GOT3 (cell line): ENCODE data around the gene GALNT10.
A peak's percentile ranks its signal among the peaks of the same experiment; 100 is the strongest.

Experiments
- DNase-seq: peaks from one replicate; lab custom pipeline; 2025; ENCODE audit warnings: mixed read lengths; lab: John Stamatoyannopoulos, UW

The GALNT10 gene

DNA sequence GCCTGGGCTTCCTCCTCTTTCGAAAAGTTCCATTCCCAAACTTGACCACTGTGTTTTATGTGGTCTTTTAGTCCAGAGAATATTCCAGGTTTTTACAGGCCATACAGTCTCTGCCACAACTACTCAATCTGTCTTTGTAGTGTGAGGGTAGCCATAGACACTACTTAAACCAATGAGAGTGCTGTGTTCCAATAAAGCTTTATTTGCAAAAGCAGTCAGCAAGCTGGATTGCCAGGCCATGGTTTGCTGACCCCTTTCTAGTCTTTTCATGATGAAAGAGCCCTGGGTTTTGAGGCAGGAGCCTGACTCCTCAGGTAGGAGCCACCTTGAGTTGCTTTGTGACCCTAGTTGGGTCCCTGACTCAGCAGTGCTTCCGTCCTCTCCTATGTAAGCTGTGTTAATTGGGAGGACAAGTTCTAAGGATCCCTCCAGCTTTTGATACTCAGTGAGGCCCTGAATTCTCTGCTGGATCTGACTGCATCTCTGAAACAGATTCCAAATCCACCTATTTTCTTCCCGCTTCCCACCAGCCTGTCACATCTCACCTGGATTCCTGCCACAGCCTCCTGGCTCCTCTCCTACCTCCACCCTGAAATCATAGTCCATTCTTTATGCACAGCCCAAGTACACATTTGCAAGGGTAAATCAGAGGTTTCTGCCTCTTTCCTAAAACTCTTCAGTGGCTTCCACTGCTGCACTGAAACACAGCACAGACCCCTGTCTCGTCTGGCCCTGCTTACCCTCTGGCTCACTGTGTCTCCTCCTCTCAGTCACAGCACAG is 13.5 kb downstream of the GALNT10 start:
- DNase-seq, result no peak

DNA sequence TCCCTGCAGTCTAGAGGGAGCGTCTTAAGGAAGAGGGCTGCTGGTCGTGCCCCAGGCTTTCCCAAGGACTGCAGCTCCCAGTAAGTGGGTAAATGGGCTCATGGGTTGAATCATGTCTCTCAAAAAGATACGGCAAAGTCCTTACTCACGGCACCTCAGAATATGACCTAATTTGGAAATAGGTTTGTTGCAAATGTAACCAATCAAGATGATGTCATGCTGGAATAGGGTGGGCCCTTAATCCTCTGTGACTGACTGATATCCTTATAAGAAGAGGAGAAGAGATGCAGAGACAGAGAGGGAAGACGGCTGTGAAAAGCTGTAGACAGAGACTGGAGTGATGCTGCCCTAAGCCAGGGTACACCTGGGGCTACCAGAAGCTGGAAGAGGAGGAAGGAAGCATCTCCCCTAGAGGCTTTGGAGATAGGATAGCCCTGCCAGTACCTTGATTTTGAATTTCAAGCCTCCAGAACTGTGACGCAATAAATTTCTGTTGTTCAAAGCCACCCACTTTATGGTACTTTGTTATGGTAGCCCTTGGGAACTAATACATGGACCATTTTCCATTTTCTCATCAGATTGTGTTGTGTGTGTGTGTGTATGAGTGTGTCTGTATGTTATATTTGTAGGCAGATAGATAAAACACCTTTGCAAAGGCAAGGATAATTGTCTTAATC is 15.0 kb downstream of the GALNT10 start:
- DNase-seq, result no peak

DNA sequence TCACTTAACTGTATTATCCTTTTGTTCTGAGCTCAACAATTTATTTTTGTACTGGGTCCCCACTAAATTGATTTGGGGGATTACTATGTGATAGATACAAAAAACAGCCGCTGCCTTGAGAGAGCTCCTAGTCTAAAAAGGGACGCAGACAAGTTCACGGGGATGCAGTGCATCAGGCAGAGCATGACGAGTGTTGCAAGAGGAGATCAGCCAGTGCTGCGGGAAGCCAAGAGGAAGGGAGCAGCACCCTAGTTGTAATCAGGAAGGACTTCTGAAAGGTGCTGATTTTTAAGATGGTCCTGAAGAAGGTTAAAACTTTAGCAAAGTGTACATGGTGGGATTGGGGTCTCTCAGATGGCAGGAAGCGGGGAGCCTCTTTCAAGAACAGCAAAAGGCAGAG is 15.8 kb downstream of the GALNT10 start:
- no peak for DNase-seq

DNA sequence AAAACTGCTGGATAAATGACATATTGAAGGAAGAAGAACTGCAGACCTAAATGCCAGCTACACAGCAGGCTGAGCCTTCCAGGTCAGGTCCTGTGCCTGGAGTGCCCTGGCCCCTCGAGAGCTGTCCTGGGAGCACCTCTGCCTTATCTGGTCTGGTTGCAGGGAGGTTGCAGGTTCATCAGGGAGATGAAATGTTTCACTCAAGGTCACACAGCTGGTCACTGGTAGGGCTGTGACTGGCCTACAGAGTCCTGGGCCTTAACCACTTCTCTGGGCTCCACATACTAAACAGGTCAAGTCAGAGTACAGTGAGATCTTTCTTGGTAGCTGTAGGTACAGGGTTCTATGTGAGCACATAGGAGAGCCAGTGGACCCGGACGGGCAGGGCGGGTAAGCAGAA is 16.7 kb downstream of the GALNT10 start:
- DNase-seq, result no peak

DNA sequence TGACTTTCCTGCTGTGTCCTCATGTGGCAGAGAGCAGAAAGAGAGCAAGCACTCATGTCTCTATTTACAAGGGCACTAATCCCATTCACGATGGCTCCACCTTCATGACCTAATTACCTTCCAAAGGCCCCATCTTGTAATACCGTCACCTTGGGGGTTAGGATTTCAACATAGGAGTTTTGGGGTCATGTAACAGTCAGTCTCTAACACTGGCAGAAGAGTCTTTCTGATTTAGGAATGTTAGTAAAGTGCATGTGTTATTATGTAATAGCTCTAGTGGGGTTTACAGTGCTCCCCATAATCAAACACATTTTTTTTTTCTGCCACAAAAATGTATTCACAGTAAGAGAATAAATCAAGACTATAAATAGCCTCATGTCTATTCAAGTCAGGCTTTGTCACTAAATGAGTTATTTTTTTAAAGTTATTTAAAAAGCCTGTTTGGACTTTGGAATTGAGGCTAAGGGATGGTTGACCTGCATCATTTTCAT is 19.1 kb downstream of the GALNT10 start:
- DNase-seq, result no peak

DNA sequence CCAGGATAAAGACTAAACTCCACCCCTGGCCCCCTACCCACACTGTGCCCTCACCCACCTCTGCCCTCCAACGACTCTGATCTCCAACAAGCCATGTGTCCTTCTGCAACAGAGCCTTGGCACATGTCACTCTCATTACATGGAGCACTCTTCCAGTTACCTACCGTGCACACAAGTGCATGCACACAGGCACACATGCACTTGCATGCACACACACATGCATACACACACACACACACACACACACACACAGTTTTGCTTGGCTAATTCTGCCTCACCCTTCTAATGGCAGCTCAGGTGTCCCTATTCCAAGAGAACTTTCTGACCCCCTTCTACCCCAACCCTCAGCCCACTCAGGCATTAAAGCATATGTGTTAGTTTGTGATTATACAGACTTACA is 19.6 kb downstream of the GALNT10 start:
- no peak for DNase-seq

DNA sequence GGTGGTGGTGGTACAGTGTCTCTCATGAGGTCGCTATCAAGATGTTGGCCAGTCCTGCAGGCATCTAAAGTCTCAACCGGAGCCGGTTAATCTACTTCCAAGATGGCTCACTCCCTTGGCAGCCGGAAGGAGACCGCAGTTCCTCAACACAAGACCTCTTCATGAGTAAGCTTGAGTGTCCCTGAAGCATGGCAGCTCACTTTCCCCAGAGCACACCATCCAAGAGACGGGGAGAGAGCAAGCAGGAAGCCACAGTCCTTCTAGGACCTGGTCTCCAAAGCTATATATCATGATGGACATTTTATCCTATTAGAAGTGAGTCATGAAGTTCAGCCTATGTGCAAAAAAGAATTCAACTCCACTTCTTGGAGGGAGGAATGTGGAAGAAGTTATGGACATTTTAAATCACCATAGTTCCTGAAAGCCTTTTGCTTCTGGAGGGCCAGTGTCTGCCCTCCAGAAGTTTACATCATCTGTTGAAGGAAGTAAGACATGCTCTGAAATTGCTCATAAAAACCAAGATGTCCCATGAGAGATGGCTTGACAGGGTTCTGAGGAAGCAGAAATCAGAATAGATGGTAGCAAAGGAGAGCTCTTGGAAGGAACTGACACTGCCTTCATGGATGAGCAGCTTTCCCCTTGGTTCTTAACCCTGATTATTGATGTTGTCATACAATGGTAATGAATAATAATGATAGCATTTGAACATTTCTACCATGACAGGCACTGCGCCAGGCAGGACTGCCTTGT is 21.3 kb downstream of the GALNT10 start:
- DNase-seq, result no peak

DNA sequence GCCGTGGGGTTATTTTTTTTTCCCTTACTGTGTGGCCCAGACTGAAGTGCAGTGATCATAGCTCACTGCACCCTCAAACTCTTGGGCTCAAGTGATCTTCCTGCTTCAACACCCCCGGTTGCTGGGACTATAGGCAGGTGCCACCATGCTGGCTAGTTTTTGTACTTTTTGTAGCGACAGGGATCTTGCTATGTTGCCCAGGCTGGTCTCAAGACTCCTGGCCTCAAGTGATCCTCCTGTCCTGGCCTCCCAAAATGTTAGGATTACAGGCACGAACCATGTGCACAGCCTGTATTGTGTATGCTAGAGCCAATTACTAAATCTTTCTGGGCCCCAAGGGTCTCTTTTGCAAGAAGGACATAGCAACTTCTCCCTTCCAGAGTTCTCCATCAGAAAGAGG is 23.1 kb downstream of the GALNT10 start:
- DNase-seq, result no peak

DNA sequence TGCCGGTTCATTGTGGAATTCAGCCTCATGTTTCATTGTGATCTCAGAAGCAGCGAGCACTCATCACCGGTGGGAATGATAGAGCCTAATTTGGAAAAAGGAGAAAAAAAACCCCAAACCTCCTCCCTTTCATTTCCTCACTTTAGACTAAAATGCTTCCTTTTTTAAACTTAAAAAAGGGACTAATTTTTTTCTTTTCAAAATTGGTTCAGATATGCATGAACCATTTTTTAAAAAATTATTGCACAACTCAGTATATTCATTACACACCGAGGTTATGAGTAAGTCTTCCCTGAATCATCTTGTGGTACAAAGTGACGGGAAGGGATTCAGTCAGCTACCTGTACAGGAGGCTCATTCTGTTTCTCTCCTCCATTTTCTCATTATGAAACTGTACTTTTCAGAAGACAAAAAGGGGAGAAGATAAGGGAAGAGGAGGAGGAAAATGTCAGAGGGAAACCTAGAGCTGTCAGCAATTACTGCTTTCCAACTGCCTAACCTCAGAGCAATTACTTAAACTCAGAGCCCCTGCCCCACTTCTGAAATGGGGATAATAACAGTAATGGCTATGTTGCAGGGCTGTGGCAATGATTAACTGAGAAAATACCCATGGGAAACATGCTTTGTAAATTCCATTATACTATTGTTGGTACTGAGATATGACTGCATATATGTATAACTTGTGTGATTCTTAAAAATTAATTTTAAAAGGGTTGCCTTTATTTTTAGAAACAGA is 24.0 kb downstream of the GALNT10 start:
- DNase-seq, result no peak

DNA sequence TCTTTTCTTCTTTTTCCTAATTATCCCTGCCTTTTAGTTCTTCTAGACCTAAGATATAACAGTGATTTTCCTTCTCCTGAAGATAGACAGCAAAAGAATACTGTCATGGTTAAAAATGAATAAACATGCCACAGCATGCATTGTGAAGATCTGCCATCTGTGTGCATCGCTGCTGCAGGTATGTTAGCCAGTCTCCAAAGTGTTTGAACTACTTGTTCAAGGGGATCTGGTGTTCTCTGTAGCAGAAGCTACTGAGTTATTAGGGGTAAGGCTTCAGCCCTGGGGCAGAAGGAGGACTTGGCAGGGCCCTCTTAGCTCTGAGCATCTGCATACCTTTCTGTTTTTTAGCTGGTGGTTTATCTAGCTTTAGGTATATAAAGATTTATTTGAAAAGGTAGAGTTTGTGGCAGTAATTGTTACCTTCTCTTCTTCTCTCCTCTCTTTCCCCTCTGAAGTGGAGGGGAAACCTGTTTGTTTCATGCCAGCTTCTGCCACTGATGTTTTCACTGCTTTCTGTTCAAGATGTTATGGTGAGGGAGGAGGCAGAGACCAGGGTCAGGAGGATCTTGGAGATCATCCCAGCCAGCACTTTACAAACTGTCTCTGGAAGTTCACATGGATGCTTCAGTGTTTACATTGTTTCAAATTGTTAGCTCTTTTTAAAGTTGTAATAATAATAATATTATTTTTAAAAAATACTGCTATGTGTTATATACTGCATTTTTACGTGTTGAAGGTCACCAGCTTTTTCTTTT is 25.2 kb downstream of the GALNT10 start:
- no peak for DNase-seq

DNA sequence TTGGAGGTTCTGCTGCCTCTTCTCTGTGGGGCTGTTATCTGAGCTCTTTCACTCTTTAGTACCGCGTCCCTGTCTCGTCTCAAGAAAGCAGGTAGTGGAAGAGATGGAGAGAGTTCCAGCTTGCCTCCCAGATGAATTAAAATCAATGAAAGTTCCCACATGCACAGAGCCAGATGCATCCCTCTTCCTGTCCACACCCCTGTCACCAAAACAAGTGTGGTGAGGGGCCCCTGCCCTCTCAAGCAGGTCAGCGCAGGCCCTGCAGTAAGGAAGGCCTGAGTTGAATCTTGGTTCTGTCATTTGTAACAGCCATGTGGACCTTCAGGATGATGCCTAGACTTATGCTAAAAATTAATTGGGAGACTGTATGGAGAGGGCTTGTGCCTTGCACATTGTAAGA is 26.9 kb downstream of the GALNT10 start:
- DNase-seq, result no peak

DNA sequence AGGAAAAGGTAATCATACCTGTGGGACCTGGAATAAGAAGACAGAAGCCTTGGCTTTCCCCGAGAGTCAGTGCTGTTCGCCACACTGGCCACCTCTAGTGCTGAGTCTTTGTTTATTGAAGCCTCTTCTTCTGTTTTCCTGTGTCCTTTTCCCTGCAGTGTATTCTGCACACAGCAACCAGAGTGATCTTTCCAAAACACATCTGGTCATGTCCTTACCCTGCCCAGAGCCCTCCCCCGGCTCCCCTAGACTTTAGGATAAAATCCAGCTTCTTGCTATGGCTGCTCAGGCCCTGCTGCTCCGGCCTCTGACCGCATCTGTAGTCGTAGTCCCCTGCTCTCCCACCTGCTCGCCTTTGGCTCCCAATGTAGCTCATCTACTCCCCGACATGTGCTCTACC is 28.3 kb downstream of the GALNT10 start:
- no peak for DNase-seq

DNA sequence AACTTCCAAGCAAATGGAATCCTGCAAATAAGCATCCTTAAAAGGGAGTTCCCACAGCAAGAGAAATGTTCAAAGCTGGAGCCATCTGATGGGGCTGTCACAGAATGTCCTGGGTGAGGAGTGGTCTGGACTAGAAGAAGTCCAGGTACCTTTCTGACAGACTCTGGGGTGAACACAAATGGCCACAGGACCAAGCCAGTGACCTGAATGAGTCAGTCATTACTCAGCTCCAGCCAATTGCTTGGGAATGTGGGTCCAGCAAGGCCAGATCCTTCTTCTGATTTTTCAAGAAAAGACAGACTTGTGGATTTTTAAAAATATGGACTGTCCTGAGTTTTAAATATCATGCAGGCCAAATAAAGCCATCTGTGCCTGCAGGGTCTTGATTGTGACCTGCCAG is 30.1 kb downstream of the GALNT10 start:
- DNase-seq, result no peak

DNA sequence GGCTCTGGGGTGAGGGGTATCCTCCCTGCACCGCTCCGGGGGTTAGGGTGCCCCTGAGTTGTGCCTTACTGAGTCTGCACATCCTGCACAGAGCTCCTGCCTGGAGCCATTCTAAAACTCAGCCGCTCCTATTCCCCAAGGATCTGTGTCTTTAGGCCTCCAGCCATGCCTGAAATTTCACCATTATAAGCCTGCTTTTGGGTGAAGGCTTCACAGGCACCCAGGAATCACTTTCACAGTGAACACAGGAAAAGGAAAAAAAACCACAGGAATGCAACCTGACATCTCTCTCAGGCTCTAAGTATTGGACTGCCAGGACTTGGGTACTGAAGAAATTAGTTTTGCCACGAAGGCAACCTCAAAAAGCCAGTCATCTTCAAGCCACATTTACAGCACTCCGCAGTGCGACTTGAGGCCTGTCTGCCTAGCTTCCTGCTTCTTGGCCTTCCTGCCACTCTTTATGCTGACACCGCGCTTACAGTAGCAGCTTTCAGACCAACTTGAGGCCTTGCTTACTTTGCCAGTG is 30.9 kb downstream of the GALNT10 start:
- peak; percentile 43 for DNase-seq

DNA sequence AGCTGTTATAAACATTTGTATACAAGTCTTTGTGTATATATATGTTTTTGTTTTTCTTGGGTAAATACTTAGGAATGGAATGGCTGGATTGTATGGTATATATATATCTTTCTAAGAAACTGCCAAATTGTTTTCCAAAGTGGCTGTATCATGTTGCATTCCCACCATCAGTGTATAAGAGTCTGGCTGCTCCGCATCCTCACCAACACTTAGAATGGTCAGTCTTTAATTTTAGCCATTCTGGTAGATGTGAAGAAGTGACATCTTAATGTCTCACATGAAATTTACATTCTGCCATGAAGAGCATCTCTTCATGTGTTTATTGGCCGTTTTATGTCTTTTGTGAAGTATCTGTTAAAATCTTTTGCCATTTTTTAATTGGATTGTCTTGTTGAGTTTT is 31.9 kb downstream of the GALNT10 start:
- DNase-seq, result no peak

DNA sequence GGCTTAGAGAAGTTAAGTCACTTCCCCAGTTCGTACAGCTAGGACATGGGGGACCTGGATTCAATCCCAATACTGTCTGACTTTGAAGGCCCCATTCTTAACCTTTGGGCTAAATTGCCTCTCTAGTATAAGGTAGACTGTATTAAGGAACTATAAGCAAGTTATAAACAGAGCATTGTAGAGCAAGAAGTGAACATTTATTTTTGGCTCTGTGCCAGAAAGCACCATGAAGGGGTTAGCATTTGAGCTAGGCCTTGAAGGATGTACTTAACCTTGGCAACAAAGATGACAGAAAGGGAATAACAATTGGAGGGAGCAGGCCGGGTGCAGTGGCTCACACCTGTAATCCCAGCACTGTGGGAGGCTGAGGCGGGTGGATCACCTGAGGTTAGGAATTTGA is 32.8 kb downstream of the GALNT10 start:
- DNase-seq, result no peak

DNA sequence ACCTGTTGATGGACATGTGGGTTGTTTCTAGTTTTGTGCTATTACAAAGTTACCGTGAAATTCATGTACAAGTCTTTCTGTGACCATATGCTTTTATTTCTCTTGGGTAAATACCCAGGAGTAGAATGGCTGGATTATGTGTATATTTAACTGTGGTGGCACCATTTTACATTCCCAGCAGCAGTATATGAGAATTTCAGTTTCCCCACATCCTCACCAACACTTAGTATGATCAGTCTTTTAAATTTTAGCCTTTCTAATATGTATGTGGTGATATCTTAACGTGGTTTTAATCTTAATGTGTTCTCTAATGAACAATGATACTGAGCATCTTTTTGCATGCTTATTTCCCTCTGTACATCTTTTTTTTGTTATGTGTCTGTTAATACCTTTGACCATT is 36.6 kb downstream of the GALNT10 start:
- no peak for DNase-seq

DNA sequence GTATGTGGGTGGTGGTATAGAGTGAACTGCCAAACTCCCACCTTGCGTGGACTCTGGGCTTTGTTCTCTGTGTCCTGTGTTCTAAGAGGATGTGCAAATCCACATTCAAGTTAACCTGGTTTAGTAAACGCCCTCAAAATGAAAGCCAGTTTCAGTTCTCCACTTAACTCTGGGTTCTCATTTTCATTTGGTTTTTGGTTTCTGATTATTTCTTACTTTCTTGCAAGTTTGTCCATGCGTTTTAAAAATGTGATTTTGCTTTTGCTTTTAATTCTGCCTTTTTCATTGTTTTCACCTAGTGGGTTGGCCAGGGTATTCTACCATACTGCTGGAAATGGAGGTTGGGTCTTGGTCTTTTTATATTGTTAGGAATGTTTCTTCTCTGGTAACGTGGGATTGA is 38.2 kb downstream of the GALNT10 start:
- no peak for DNase-seq

DNA sequence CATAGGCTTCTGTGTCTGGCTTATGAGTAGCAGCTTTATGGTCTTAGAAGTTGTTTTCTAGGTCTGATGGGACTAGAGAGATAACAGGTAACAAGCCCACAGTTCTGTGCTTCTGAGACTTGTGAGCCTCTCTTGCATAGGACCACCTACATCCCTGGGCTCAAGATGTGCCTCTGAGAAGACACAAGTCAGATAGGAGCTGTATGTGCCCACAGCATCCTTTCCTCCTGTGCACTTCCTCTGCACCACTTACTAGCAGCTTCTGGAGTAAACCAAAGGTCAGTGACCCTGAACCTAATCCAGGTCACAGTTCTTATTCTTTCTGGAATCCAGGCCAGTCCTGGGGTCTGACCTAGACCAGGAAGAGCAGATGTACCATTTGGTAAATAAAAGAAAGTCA is 40.0 kb downstream of the GALNT10 start:
- no peak for DNase-seq

DNA sequence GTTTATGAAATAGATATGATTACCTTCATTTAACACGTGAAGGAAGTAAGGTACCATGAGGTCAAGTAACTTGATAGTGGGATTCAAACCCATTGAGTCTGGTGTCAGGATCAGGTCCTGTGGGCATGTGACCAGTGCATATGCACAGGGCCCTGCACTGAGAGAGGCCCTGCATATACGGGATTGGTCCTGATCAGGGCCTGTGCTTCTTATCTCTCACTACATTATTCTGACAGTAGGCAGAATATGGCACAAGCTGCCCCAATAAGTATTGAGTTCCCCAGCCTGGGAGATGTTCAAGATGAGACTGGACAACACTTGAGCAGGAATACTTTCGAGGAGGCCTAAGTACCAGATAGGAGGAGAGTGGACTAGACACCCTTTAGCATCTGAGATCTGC is 44.0 kb downstream of the GALNT10 start:
- DNase-seq, result no peak

DNA sequence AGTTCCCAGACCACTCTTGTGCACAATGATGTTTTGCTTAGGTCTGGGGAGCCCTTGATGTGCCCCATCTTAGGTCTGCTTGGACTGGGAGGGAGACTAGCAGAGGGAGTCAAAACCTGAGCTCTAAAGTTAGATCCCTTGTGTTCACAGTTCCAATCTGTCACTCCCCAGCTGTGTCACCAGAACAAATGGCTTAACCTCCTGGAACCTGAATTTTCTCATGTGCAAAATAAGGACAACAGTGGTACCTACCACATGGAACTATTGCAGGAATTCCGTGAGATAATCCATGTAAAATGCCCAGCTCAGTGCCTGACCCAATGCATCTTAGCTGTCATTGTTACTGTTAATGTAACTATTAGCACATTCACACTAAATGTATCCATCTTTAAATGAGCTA is 45.5 kb downstream of the GALNT10 start:
- no peak for DNase-seq
